GM12878 (cell line): Measurements from ENCODE around the gene CDC14A. TPM values are rescaled to one million over a fixed set of nuclear protein-coding genes. Genes with fewer than 3 reads are reported as not detected.
A peak's percentile ranks its signal among the peaks of the same experiment; 100 is the strongest.

Experiments used
- ATAC-seq: fragments of 200-7000 bp; cut with Tn5 transposase; 3 replicates; pipeline ENCODE4 v1.9.1; 2020; ENCODE audit warnings: mild to moderate bottlenecking, moderate library complexity
- BruUV-seq: library from RNA; stranded (reverse); fragments of 400-500 nt; replicated peaks from 2 replicates; lab custom pipeline; 2021; lab: Mats Ljungman, UMichigan
- CTCF ChIA-PET: fragments of 300-600 bp; sonication (Branson Sonifier 250); formaldehyde crosslinking; extraction: SDS; loops from one replicate; lab custom pipeline; 2021; ENCODE audit warnings: inconsistent platforms; lab: Yijun Ruan, JAX
- POLR2A ChIA-PET: fragments of 350-600 bp; formaldehyde crosslinking; extraction: SDS; loops from one replicate; lab custom pipeline; 2021; ENCODE audit warnings: inconsistent platforms; lab: Charles Lee
- RAD21 ChIA-PET: fragments of 300-600 bp; sonication (Branson Sonifier 250); formaldehyde crosslinking; loops from one replicate; lab custom pipeline; 2023; ENCODE audit warnings: antibody characterized with exemption; ENCODE audit not compliant: unreplicated experiment; lab: Charles Lee
- SMC1A ChIA-PET: fragments of 300-600 bp; sonication (Branson Sonifier 250); formaldehyde crosslinking; loops from one replicate; lab custom pipeline; 2023; ENCODE audit not compliant: unreplicated experiment, uncharacterized antibody; lab: Charles Lee
- DNase-seq: peaks from one replicate; pipeline ENCODE4 v3.0.0-alpha.2; 2011; ENCODE audit warnings: low read depth, low spot score
- FAIRE-seq: peaks from 3 replicates; lab custom pipeline; 2011; peaks lifted over from hg19 to GRCh38; lab: Jason Lieb, UNC
- H2AFZ ChIP-seq: 2 replicates; pipeline ENCODE4 v1.6.0; 2011; ENCODE audit warnings: low read depth, low read length, control low read depth; ENCODE audit not compliant: control insufficient read depth
- H3K27ac ChIP-seq: 2 replicates; pipeline ENCODE4 v1.5.1; 2011; ENCODE audit warnings: control low read depth; ENCODE audit not compliant: control insufficient read depth, insufficient read depth
- H3K27me3 ChIP-seq, 2 experiments: replicated peaks in 1 of 2; 2 replicates each; pipeline versions ENCODE4 v1.6.0 to v1.6.1; 2011; ENCODE audit warnings: low read length in 1 of 2; ENCODE audit not compliant: control insufficient read depth in 2 of 2, insufficient read depth in 2 of 2
- H3K36me3 ChIP-seq, 2 experiments: 2 replicates each; pipeline ENCODE4 v1.5.1; 2011; ENCODE audit warnings: low read length in 1 of 2; ENCODE audit not compliant: control insufficient read depth in 2 of 2, insufficient read depth in 2 of 2
- H3K4me1 ChIP-seq: 2 replicates; pipeline ENCODE4 v1.6.1; 2011; ENCODE audit warnings: mild to moderate bottlenecking, low read length, moderate library complexity, mixed read lengths; ENCODE audit not compliant: control insufficient read depth, insufficient read depth
- H3K4me2 ChIP-seq: 2 replicates; pipeline ENCODE4 v1.6.0; 2011; ENCODE audit warnings: control low read depth; ENCODE audit not compliant: control insufficient read depth, insufficient read depth
- H3K4me3 ChIP-seq: fragments of 200-600 bp; sonication (generic); 2 replicates; pipeline ENCODE4 v1.5.1; 2016
- H3K79me2 ChIP-seq: 2 replicates; pipeline ENCODE4 v1.6.0; 2011; ENCODE audit warnings: low read length; ENCODE audit not compliant: control insufficient read depth, insufficient read depth
- H3K9ac ChIP-seq: 2 replicates; pipeline ENCODE4 v1.8.0; 2011; ENCODE audit warnings: low read length, control low read depth, mixed read lengths; ENCODE audit not compliant: control insufficient read depth, insufficient read depth
- H3K9me3 ChIP-seq: replicated peaks from 3 replicates; pipeline ENCODE4 v1.5.1; 2011; ENCODE audit warnings: mild to moderate bottlenecking, low read length; ENCODE audit not compliant: control insufficient read depth, insufficient read depth
- H4K20me1 ChIP-seq: 2 replicates; pipeline ENCODE4 v1.6.0; 2011; ENCODE audit not compliant: control insufficient read depth, insufficient read depth
- CREM ChIP-seq: IDR thresholded peaks from 2 replicates; pipeline ENCODE4 v1.6.1; 2014; ENCODE audit warnings: antibody characterized with exemption, low read depth
- EP300 ChIP-seq, 2 experiments: fragments of 150-350 bp in 1 of 2; IDR thresholded peaks; 2 replicates each; pipeline ENCODE4 v1.6.1; 2011 to 2012; ENCODE audit warnings: low read depth in 2 of 2, low read length in 2 of 2, borderline replicate concordance in 1 of 2, improper control_type of control experiment in 1 of 2, inconsistent platforms in 1 of 2; ENCODE audit not compliant: control insufficient read depth in 1 of 2
- FOXK2 ChIP-seq: fragments of 450-650 bp; IDR thresholded peaks from 2 replicates; pipeline ENCODE4 v1.6.1; 2017; ENCODE audit warnings: mild to moderate bottlenecking, moderate library complexity
- FOXM1 ChIP-seq: IDR thresholded peaks from 2 replicates; pipeline ENCODE4 v1.6.1; 2012; ENCODE audit warnings: low read depth, mild to moderate bottlenecking, inconsistent platforms, low read length, moderate library complexity
- HSF1 ChIP-seq: fragments of 150-350 bp; IDR thresholded peaks from 2 replicates; pipeline ENCODE4 v1.6.1; 2014; ENCODE audit warnings: mild to moderate bottlenecking, low read depth, low read length
- IKZF2 ChIP-seq, 2 experiments: fragments of 450-650 bp; IDR thresholded peaks; 2 replicates each; pipeline ENCODE4 v1.6.1; 2017; ENCODE audit warnings: mild to moderate bottlenecking in 2 of 2, moderate library complexity in 2 of 2
- MXI1 ChIP-seq: fragments of 150-350 bp; IDR thresholded peaks from 2 replicates; pipeline ENCODE4 v1.6.1; 2011; ENCODE audit warnings: low read depth, mild to moderate bottlenecking, inconsistent platforms, low read length, improper control_type of control experiment
- NBN ChIP-seq: fragments of 450-650 bp; IDR thresholded peaks from 2 replicates; pipeline ENCODE4 v1.6.1; 2016
- NFYB ChIP-seq: IDR thresholded peaks from 2 replicates; pipeline ENCODE4 v1.6.1; 2011; ENCODE audit warnings: low read depth, mild to moderate bottlenecking, low read length, improper control_type of control experiment, moderate library complexity; ENCODE audit not compliant: insufficient read depth
- PKNOX1 ChIP-seq: fragments of 450-650 bp; IDR thresholded peaks from 2 replicates; pipeline ENCODE4 v1.6.1; 2016; ENCODE audit warnings: mild to moderate bottlenecking
- PML ChIP-seq: IDR thresholded peaks from 2 replicates; pipeline ENCODE4 v1.6.1; 2012; ENCODE audit warnings: low read length, inconsistent platforms
- RAD21 ChIP-seq: IDR thresholded peaks from 2 replicates; pipeline ENCODE4 v1.6.1; 2011; ENCODE audit warnings: mild to moderate bottlenecking, low read depth, low read length, moderate library complexity; ENCODE audit not compliant: insufficient read depth
- RUNX3 ChIP-seq: IDR thresholded peaks from 2 replicates; pipeline ENCODE4 v1.6.1; 2012; ENCODE audit warnings: low read length, inconsistent platforms
- SIN3A ChIP-seq: IDR thresholded peaks from 2 replicates; pipeline ENCODE4 v1.6.1; 2012; ENCODE audit warnings: low read depth, low read length, improper control_type of control experiment
- SMAD5 ChIP-seq: IDR thresholded peaks from 2 replicates; pipeline ENCODE4 v1.6.1; 2016; ENCODE audit warnings: antibody characterized with exemption, low read depth
- USF1 ChIP-seq: IDR thresholded peaks from 2 replicates; pipeline ENCODE4 v1.6.1; 2011; ENCODE audit warnings: borderline replicate concordance, low read depth, mild to moderate bottlenecking, moderate library complexity, mixed read lengths, low read length; ENCODE audit not compliant: insufficient read depth; ENCODE audit errors: extremely low read length
- YBX1 ChIP-seq: fragments of 450-650 bp; IDR thresholded peaks from 2 replicates; pipeline ENCODE4 v1.6.1; 2016; ENCODE audit warnings: antibody characterized with exemption
- YY1 ChIP-seq: IDR thresholded peaks from 2 replicates; pipeline ENCODE4 v1.6.1; 2011; ENCODE audit warnings: low read depth, mild to moderate bottlenecking, low read length
- ZBED1 ChIP-seq: IDR thresholded peaks from 2 replicates; pipeline ENCODE4 v1.6.1; 2016; ENCODE audit warnings: borderline replicate concordance
- ZNF384 ChIP-seq: IDR thresholded peaks from 2 replicates; pipeline ENCODE4 v1.6.1; 2012; ENCODE audit warnings: low read depth, mild to moderate bottlenecking, low read length, improper control_type of control experiment, borderline replicate concordance
- WGBS: methylation state at CpG from one replicate; pipeline ENCODE4 v1.1.6; 2016; ENCODE audit warnings: low lambda C conversion rate; ENCODE audit not compliant: insufficient replicate concordance, insufficient coverage; ENCODE audit errors: missing lambda C conversion rate; 5-methylcytosine and 5-hydroxymethylcytosine counted together
- in situ Hi-C: fragments of 300-500 bp; cut with MboI; formaldehyde crosslinking; loops from 9 replicates; pipeline ENCODE4 v1.14.3; 2018; ENCODE audit warnings: mixed read lengths
- intact Hi-C: fragments of 100-400 bp; cut with micrococcal nuclease; formaldehyde crosslinking; loops from one replicate; pipeline ENCODE4 v1.14.2; 2022; ENCODE audit not compliant: unreplicated experiment
- polyA plus RNA-seq, 11 experiments: library from polyadenylated mRNA; depleted of rRNA in 4 of 11; unstranded in 6 of 11; stranded (reverse) in 5 of 11; fragments of >200 nt; fragmentation: Nextera tagmentation in 4 of 11; fragmentation: Illumina TruSeq in 1 of 11; extraction: Ambion mirVana in 4 of 11; extraction: Trizol in 1 of 11; gene quantifications; 1 replicate in 1 of 11; 2 replicates in 10 of 11; pipeline versions ENCODE4 v1.2.1 to v1.2.3, GENCODE V29; 2011 to 2016; ENCODE audit warnings: inconsistent platforms in 2 of 11, missing spikeins in 2 of 11, low read depth in 1 of 11
- total RNA-seq, 4 experiments: library from RNA; depleted of rRNA in 3 of 4; stranded (reverse); fragments of >200 nt in 3 of 4; fragmentation: Illumina TruSeq in 1 of 4; extraction: Trizol in 1 of 4; gene quantifications; 2 replicates each; pipeline versions ENCODE4 v1.2.1 to v1.2.3, GENCODE V29; 2013 to 2021

Gene CDC14A
- total and polyA plus RNA-seq, 10 of the 15 experiments (the other 5 are each of a cell fraction or from before 2014, with no cell fraction given): 1.5 to 7.1 (median 5.5) TPM

GRCh38 chr1:100351095-100351887 is 1.0 kb upstream of the CDC14A start:
- in situ Hi-C loops: no loop called here
- no peak for TF ChIP-seq HSF1
- 0 out of 2 replicates have a peak, but pooled peaks have one; percentile 21 for TF ChIP-seq NFYB
- TF ChIP-seq EP300 (IDR thresholded peaks at IDR 0.05; ENCODE audit: borderline replicate concordance in 1 of 2, control insufficient read depth in 1 of 2, low read depth in 2 of 2, low read length in 2 of 2): no peak
- peak in 1 of 2 experiments; percentile 39; a peak in 2 of 4 replicates for TF ChIP-seq IKZF2 (IDR thresholded peaks at IDR 0.05)
- TF ChIP-seq PML: peak; percentile 71
- TF ChIP-seq MXI1: peak; percentile 41; the same call in 1 of the 2 replicates
- TF ChIP-seq SMAD5: peak; percentile 10; the same call in 1 of the 2 replicates
- TF ChIP-seq FOXK2: no peak
- TF ChIP-seq FOXM1: 0 out of 2 replicates have a peak, but pooled peaks have one; percentile 58
- TF ChIP-seq RAD21: peak; percentile 53
- TF ChIP-seq CREM: peak; percentile 14; the same call in 1 of the 2 replicates
- TF ChIP-seq PKNOX1: no peak
- peak; percentile 50; the same call in 1 of the 2 replicates for TF ChIP-seq ZNF384
- no peak for TF ChIP-seq ZBED1
- TF ChIP-seq RUNX3: peak; percentile 73
- no peak for TF ChIP-seq USF1
- no peak for TF ChIP-seq YBX1
- peak; percentile 91 for TF ChIP-seq YY1
- peak; percentile 34; the same call in 1 of the 2 replicates for TF ChIP-seq NBN
- TF ChIP-seq SIN3A: peak; percentile 81

More at GRCh38 chr1:100351095-100351887, 1.0 kb upstream of the CDC14A start:
- peak; percentile 95 for FAIRE-seq
- Histone ChIP-seq H4K20me1 (no peaks in the 10 kb centered on the region), H3K4me1 (no peaks in the 10 kb centered on the region), H3K4me2 (peak overlapping the region; percentile 83), H3K9ac (peak overlapping the region; percentile 61), H2AFZ (peak overlapping the region; percentile 93), H3K27ac (peak overlapping the region; percentile 59), H3K79me2 (peaks cover 1% of the 10 kb centered on the region; the same call in 1 of the 2 replicates), H3K36me3 (no peaks in the 10 kb centered on the region), H3K9me3 (no peaks in the 10 kb centered on the region), H3K4me3 (peak overlapping the region; percentile 91), H3K27me3 (no peaks in the 10 kb centered on the region)
- SMC1A ChIA-PET: interaction anchor here (1.0 to 3.8 kb wide), 5 partner anchors 36 to 107 kb away, joined by 3 to 17 read pairs (median 4); no protein-coding TSS in a partner anchor
- peak; percentile 82 for DNase-seq
- under 1% methylated on average over 36 of the region's 36 CpGs for WGBS
- RAD21 ChIA-PET: interaction anchor here (0.7 to 3.1 kb wide), 4 partner anchors 35 to 103 kb away, joined by 3 to 23 read pairs (median 14); partner anchors contain the start of gene RTCA
- BruUV-seq: TSS peak; percentile 96
- peak; percentile 70 for ATAC-seq
- POLR2A ChIA-PET: interaction anchor here (0.7 to 2.3 kb wide), 5 partner anchors 33 to 585 kb away, joined by 3 to 7 read pairs (median 3); partner anchors contain the start of gene RTCA
- intact Hi-C loops: loop anchor here (1.0 to 10.0 kb wide), 4 partner anchors 84 to 546 kb away; a partner anchor contains a TSS
- CTCF ChIA-PET: interaction anchor here (0.6 to 9.3 kb wide), 4 partner anchors 77 to 517 kb away, joined by 3 to 129 read pairs (median 5); no protein-coding TSS in a partner anchor
